Measurements from ENCODE around the gene MALRD1.
A peak's percentile ranks its signal among the peaks of the same experiment; 100 is the strongest.
"Not testable (repeated sequence)": the region's sequence is repeated elsewhere in the genome, so short reads cannot be mapped to it uniquely, and the experiment has no call there.

Gene MALRD1

DNA sequence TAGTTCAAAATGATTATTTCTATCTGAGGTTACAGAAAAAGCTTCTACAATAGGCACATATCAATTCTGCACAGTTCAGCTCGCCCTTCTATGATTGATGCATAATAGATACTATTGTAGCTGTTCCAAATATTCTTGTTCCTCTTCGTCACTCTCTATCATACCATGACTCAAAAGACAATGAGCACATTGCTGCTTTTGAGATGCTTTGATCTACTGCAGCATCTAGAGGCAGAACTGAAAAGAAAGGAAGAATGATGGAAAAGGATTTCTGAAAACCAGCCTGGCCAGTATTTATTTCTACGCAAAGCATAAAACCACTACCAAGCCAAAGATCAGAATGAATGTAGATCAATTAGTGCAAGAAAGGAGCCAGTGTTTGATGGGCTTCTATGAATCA lies 708.3 kb downstream of the MALRD1 start:
- Histone ChIP-seq H3K4me3 (ENCODE audit: extremely low read depth, insufficient read depth, low read length, poor library complexity, severe bottlenecking) (no peak overlapping the region), H3K9me3 (ENCODE audit: control insufficient read depth, low read length) (no peaks in the 10 kb centered on the region)
- WGBS, 2 experiments (ENCODE audit: insufficient coverage in 2 of 2) = no CpG with 5 or more reads among the region's 3 CpGs

DNA sequence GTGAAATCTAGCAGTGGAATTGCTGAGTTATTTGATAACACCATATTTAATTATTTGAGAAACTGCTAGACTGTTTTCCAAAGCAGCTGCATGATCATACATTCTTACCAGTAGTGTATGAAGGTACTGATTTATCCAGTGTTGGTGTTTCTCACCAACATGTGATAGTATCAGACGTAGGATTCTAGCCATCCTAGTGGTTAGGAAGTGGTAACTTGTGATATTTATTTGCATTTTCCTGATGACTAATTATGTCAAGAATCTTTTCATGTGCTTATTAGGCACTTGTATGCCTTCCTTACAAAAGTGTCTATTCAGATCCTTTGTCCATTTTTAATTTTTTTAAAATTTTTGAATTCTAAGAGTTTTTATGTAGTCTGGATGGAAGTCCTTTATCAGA lies 713.4 kb downstream of the MALRD1 start:
- no peaks in the 10 kb centered on the region for H3K9me3 ChIP-seq (ENCODE audit: control insufficient read depth, low read length)

More for the DNA sequence above, 708.3 kb downstream of the MALRD1 start:
- no peaks in the 10 kb centered on the region for H3K36me3 ChIP-seq (ENCODE audit: control insufficient read depth, insufficient read depth, low read length)
- H3K27ac ChIP-seq (ENCODE audit: low read depth, low read length, severe bottlenecking) = no peak overlapping the region
- no peaks in the 10 kb centered on the region for H3K4me1 ChIP-seq (ENCODE audit: control insufficient read depth, insufficient read depth, low read length, poor library complexity, severe bottlenecking)

DNA sequence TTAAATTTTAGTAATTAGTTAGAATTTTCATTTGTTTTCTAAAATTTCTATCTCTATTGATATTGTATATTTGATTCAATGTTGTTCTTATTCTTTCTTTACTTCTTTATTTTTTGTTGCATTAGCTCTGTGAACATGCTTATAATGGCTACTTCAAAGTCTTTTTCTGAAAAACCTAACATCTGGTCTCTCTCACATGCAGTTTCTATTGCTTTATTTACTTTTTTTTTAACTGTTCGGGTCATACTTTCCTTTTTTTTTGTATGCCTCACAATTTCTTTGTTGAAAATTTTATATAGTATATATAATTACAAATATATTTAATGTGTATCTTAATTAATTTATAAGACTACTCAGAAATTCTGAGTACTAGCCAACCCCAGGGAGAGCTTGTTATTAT lies 715.5 kb downstream of the MALRD1 start:
- no CpG with 5 or more reads among the region's 1 CpG for WGBS, 2 experiments (ENCODE audit: insufficient coverage in 2 of 2)
- H3K36me3 ChIP-seq (ENCODE audit: control insufficient read depth, insufficient read depth, low read length) = no peaks in the 10 kb centered on the region
- H3K9me3 ChIP-seq (ENCODE audit: control insufficient read depth, low read length) = no peaks in the 10 kb centered on the region
- H3K4me3 ChIP-seq (ENCODE audit: extremely low read depth, insufficient read depth, low read length, poor library complexity, severe bottlenecking) = no peak overlapping the region
- peaks cover 7% of the 10 kb centered on the region for H3K4me1 ChIP-seq (ENCODE audit: control insufficient read depth, insufficient read depth, low read length, poor library complexity, severe bottlenecking)
- H3K27ac ChIP-seq (ENCODE audit: low read depth, low read length, severe bottlenecking) = no peak overlapping the region

More for the DNA sequence above, 713.4 kb downstream of the MALRD1 start:
- no peaks in the 10 kb centered on the region for H3K36me3 ChIP-seq (ENCODE audit: control insufficient read depth, insufficient read depth, low read length)
- no peaks in the 10 kb centered on the region for H3K4me1 ChIP-seq (ENCODE audit: control insufficient read depth, insufficient read depth, low read length, poor library complexity, severe bottlenecking)
- H3K27ac ChIP-seq (ENCODE audit: low read depth, low read length, severe bottlenecking) = no peak overlapping the region
- 100% methylated on average over 1 of the region's 1 CpG; no CpG with 5 or more reads in 1 of the 2 experiments for WGBS, 2 experiments (ENCODE audit: insufficient coverage in 2 of 2)
- no peak overlapping the region for H3K4me3 ChIP-seq (ENCODE audit: extremely low read depth, insufficient read depth, low read length, poor library complexity, severe bottlenecking)

DNA sequence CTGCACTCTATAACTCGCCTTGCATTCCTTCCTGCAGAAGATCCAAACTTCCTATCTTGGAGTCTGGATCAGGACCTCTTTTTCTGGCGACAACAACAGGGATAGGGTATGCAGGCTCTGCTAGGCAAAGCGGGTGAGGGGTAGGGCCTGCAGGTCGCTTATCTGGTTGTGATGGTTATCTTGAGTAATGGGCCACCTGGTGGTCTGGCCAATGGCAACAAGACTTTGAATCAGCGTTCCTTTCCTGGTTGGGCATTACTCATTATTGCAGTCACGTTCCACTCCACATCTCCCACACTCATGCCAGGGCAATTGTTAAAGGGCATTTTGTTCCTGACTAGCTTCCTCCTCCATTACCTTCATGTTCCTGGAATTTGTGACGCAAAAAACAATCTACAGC lies 719.3 kb downstream of the MALRD1 start:
- Histone ChIP-seq H3K27ac (ENCODE audit: low read depth, low read length, severe bottlenecking) (peak overlapping the region; percentile 29), H3K4me1 (ENCODE audit: control insufficient read depth, insufficient read depth, low read length, poor library complexity, severe bottlenecking) (peaks cover 7% of the 10 kb centered on the region), H3K36me3 (ENCODE audit: control insufficient read depth, insufficient read depth, low read length) (no peaks in the 10 kb centered on the region), H3K9me3 (ENCODE audit: control insufficient read depth, low read length) (no peaks in the 10 kb centered on the region), H3K4me3 (ENCODE audit: extremely low read depth, insufficient read depth, low read length, poor library complexity, severe bottlenecking) (no peak overlapping the region)
- WGBS, 2 experiments (ENCODE audit: insufficient coverage in 2 of 2) = 21% methylated on average over 4 of the region's 7 CpGs; no CpG with 5 or more reads in 1 of the 2 experiments

DNA sequence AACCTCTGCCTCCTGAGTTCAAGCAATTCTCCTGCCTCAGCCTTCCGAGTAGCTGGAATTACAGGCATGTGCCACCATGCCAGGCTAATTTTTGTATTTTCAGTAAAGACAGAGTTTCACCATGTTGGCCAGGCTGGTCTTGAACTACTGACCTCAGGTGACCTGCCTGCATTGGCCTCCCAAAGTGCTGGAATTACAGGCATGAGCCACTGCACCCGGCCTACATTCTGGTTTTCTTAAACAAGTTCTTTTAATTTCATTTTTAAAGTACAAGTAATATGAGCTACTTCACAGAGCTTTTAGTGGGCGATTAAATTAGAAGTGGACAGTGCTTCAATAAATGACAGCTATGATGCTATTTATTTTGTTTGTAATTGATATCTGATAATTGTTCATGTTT lies 721.2 kb downstream of the MALRD1 start:
- not testable (repeated sequence) for H3K4me3 ChIP-seq (ENCODE audit: extremely low read depth, insufficient read depth, low read length, poor library complexity, severe bottlenecking); H3K4me1 ChIP-seq (ENCODE audit: control insufficient read depth, insufficient read depth, low read length, poor library complexity, severe bottlenecking); H3K27ac ChIP-seq (ENCODE audit: low read depth, low read length, severe bottlenecking); H3K36me3 ChIP-seq (ENCODE audit: control insufficient read depth, insufficient read depth, low read length); H3K9me3 ChIP-seq (ENCODE audit: control insufficient read depth, low read length)
- 72 to 85% methylated on average over 2 of the region's 3 CpGs for WGBS, 2 experiments (ENCODE audit: insufficient coverage in 2 of 2)

DNA sequence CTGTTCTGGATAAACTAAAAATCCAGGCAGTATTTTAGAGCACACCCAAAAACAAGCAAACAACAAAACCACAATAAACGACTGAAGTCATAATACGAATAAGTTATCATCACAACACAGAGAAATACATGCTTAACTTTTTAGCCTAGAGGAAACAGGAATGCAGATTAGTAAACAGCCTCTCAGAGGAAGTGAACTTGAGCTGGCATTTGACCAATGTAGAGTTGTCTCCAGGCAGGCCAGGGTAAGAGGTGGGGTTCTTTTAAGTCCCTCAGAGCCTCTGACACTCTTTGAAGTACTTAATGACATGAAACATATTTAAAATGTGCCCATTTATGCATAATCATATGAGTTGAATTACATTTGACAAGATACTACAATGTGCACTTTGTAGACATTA lies 724.4 kb downstream of the MALRD1 start:
- Histone ChIP-seq H3K27ac (ENCODE audit: low read depth, low read length, severe bottlenecking) (no peak overlapping the region), H3K4me3 (ENCODE audit: extremely low read depth, insufficient read depth, low read length, poor library complexity, severe bottlenecking) (no peak overlapping the region), H3K36me3 (ENCODE audit: control insufficient read depth, insufficient read depth, low read length) (no peaks in the 10 kb centered on the region), H3K9me3 (ENCODE audit: control insufficient read depth, low read length) (no peaks in the 10 kb centered on the region), H3K4me1 (ENCODE audit: control insufficient read depth, insufficient read depth, low read length, poor library complexity, severe bottlenecking) (peaks cover 1% of the 10 kb centered on the region)
- WGBS, 2 experiments (ENCODE audit: insufficient coverage in 2 of 2) = no CpG with 5 or more reads among the region's 2 CpGs

DNA sequence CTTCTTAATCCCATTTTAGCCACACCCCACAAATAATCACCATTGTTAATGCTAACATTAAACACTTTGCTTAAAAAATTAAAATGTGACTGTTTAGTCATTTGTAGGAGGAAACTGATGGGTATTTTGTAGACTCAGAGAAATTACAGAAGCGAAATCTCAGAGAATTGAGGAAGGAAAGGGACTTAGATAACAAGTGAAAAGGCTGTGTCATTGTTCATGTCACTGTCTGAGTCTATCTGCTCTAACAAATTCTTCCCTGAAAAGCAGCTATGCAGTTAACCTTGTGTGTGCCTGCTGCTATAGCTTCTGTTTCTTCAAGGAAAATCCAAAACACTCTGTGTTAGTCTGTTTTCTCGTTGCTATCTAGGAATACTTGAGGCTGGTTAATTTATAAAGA lies 726.7 kb downstream of the MALRD1 start:
- H3K4me3 ChIP-seq (ENCODE audit: extremely low read depth, insufficient read depth, low read length, poor library complexity, severe bottlenecking) = no peak overlapping the region
- WGBS, 2 experiments (ENCODE audit: insufficient coverage in 2 of 2) = 80% methylated on average over 2 of the region's 2 CpGs; no CpG with 5 or more reads in 1 of the 2 experiments
- no peaks in the 10 kb centered on the region for H3K36me3 ChIP-seq (ENCODE audit: control insufficient read depth, insufficient read depth, low read length)
- H3K9me3 ChIP-seq (ENCODE audit: control insufficient read depth, low read length) = no peaks in the 10 kb centered on the region
- H3K27ac ChIP-seq (ENCODE audit: low read depth, low read length, severe bottlenecking) = no peak overlapping the region
- H3K4me1 ChIP-seq (ENCODE audit: control insufficient read depth, insufficient read depth, low read length, poor library complexity, severe bottlenecking) = no peaks in the 10 kb centered on the region

DNA sequence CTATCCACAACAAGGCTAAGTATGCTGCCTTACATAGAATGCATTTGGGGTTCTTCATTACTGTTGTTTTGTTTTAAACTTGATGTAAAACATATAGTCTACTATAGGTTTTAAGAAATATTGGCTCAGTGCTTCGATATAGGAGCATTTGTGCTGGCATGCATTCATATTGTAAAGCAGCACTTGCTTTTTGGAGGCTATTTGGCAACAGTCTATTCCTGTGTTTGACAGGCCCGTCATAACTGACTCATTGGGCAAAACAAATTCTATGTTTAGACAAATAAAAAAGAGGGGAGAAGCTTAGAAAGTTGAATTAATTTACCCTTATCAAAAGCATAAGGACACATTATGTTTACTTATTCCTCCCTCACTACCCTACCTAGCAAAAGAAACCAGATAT lies 729.2 kb downstream of the MALRD1 start:
- WGBS, 2 experiments (ENCODE audit: insufficient coverage in 2 of 2) = 33% methylated on average over 1 of the region's 2 CpGs; no CpG with 5 or more reads in 1 of the 2 experiments
- Histone ChIP-seq H3K27ac (ENCODE audit: low read depth, low read length, severe bottlenecking) (no peak overlapping the region), H3K4me3 (ENCODE audit: extremely low read depth, insufficient read depth, low read length, poor library complexity, severe bottlenecking) (no peak overlapping the region), H3K9me3 (ENCODE audit: control insufficient read depth, low read length) (no peaks in the 10 kb centered on the region), H3K36me3 (ENCODE audit: control insufficient read depth, insufficient read depth, low read length) (no peaks in the 10 kb centered on the region), H3K4me1 (ENCODE audit: control insufficient read depth, insufficient read depth, low read length, poor library complexity, severe bottlenecking) (no peaks in the 10 kb centered on the region)

DNA sequence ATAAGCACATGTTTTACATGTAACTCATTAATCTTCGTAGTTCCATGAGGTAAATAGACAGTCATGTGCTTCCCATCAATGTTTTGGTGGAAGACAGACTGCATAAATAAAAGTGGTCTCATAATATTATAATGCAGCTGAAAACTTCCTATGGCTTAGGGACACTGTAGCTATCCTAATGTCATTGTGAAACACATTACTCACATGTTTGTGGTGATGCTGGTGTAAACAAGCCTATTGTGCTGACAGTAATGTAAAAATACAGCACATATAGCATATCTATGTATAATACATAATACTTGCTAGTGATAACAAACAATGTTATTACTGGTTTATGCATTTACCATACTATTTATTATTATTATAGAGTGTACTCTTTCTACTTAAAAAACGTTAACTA lies 730.4 kb downstream of the MALRD1 start:
- WGBS, 2 experiments (ENCODE audit: insufficient coverage in 2 of 2) = no CpG with 5 or more reads among the region's 2 CpGs
- Histone ChIP-seq H3K4me3 (ENCODE audit: extremely low read depth, insufficient read depth, low read length, poor library complexity, severe bottlenecking) (no peak overlapping the region), H3K36me3 (ENCODE audit: control insufficient read depth, insufficient read depth, low read length) (no peaks in the 10 kb centered on the region), H3K27ac (ENCODE audit: low read depth, low read length, severe bottlenecking) (no peak overlapping the region), H3K9me3 (ENCODE audit: control insufficient read depth, low read length) (no peaks in the 10 kb centered on the region), H3K4me1 (ENCODE audit: control insufficient read depth, insufficient read depth, low read length, poor library complexity, severe bottlenecking) (no peaks in the 10 kb centered on the region)

DNA sequence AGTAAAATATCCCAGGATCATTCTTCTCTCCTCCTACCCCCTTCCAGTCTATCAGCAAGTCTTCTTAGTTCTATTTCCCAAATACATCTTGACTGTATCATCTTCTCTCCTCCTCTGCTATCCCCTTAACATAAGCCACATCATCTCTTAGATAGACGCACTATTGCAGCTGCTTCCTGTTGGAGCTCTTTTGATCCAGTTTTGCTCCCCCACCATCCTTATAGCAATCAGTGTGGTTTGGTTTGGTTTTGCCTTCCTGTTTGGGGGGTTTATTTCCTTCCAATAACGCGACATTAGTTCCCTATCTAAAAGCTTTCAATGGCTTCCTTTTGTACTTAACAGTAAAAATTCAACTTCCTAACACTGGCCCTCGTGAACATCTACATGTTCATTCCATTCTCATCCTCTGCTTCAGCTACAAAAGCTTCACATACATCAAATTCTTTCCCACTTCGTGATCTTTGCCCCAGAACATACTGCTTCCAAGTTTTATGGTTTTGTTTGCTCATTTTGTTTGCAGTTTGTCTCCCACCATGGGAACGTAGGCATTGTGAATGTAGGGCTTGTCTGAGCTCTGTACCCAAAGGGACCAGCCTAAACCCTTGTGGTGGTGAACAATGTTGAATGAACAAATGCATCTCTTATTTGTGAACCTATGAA lies 734.0 kb downstream of the MALRD1 start:
- H3K4me3 ChIP-seq (ENCODE audit: extremely low read depth, insufficient read depth, low read length, poor library complexity, severe bottlenecking) = no peak overlapping the region
- no peak overlapping the region for H3K27ac ChIP-seq (ENCODE audit: low read depth, low read length, severe bottlenecking)
- no peaks in the 10 kb centered on the region for H3K4me1 ChIP-seq (ENCODE audit: control insufficient read depth, insufficient read depth, low read length, poor library complexity, severe bottlenecking)
- WGBS, 2 experiments (ENCODE audit: insufficient coverage in 2 of 2) = 94% methylated on average over 3 to 4 of the region's 6 CpGs
- no peaks in the 10 kb centered on the region for H3K36me3 ChIP-seq (ENCODE audit: control insufficient read depth, insufficient read depth, low read length)
- no peaks in the 10 kb centered on the region for H3K9me3 ChIP-seq (ENCODE audit: control insufficient read depth, low read length)

DNA sequence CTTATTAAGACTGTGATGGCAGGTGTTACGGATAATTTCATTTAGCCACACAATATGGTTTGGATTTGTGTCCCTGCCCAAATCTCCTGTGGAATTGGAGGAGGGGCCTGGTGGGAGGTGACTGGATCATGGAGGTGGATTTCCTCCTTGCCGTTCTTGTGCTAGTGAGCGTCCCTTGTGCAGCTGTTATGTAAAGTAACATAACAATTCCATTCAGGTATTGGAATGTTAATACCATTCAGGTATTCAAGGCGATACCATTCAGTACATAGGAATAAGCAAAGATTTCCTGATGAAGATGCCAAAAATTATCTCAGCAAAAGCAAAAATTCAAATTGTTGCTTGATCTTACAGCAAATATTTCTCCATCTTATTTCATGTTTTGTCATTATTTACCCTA lies 735.1 kb downstream of the MALRD1 start:
- WGBS, 2 experiments (ENCODE audit: insufficient coverage in 2 of 2) = no CpG with 5 or more reads among the region's 4 CpGs
- Histone ChIP-seq H3K27ac (ENCODE audit: low read depth, low read length, severe bottlenecking) (no peak overlapping the region), H3K4me1 (ENCODE audit: control insufficient read depth, insufficient read depth, low read length, poor library complexity, severe bottlenecking) (no peaks in the 10 kb centered on the region), H3K36me3 (ENCODE audit: control insufficient read depth, insufficient read depth, low read length) (no peaks in the 10 kb centered on the region), H3K4me3 (ENCODE audit: extremely low read depth, insufficient read depth, low read length, poor library complexity, severe bottlenecking) (no peak overlapping the region), H3K9me3 (ENCODE audit: control insufficient read depth, low read length) (no peaks in the 10 kb centered on the region)

Measured in mesodermal cell (in vitro differentiated cells).